Epithelial cell of esophagus (primary cell): ENCODE data around the gene TBC1D20.

Experiments
- DNase-seq: peaks from one replicate; pipeline ENCODE4 v3.0.0; 2010; ENCODE audit warnings: low read depth
- H3K4me3 ChIP-seq: 2 replicates; pipeline ENCODE4 v1.5.1; 2011; ENCODE audit warnings: mild to moderate bottlenecking, low read length, control low read depth
- TF ChIP-seq, protein P1 (sequence below): IDR thresholded peaks from 2 replicates; pipeline ENCODE4 v1.5.1; 2011; ENCODE audit warnings: low read depth, mild to moderate bottlenecking, low read length, control low read depth, inconsistent platforms; ENCODE audit not compliant: insufficient read depth; ENCODE audit errors: missing control alignments

Gene TBC1D20

DNA sequence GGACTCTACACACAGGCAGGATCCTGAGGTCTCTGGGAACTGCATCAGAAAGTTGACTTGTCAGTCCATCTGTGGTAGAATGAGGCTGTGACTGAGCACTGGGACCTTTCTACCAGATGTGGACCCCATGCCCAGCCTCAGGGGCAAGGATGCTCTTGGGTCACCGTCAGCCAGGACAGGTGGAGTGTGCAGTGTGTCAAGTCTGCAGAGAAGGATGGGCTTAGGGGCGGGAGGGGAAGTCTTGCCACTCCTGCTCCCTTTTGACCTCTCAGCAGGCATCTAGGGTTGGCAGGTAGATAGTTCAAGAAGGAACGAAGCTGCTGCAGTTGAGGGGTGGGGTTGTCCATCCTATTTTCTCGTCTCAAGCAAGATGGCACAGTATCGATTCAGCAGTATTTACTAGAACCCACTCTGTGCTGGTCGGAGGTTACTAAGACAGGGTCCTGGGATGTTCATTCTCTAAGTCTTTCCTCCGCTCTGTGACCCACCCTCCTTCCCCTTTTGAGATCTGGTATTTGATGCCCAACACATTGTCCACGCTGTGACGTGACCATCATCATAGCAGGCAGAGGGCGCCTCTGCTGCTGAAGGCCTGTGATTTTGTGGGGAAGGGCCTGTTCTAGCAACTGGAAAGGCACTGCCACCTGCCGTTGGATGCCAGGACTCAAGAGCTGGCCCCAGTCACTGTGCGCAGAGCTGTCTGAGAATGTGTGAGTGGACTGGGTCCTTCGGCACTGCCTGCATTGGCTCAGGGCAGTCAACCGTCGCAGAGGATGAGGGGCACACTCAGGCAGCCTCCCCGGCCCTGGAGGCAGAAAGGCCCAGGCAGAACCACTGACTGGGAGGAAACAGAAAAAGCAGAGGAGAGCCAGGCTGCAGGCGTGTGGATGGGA is 31.1 kb downstream of the TBC1D20 start:
- TF ChIP-seq, protein P1, sequence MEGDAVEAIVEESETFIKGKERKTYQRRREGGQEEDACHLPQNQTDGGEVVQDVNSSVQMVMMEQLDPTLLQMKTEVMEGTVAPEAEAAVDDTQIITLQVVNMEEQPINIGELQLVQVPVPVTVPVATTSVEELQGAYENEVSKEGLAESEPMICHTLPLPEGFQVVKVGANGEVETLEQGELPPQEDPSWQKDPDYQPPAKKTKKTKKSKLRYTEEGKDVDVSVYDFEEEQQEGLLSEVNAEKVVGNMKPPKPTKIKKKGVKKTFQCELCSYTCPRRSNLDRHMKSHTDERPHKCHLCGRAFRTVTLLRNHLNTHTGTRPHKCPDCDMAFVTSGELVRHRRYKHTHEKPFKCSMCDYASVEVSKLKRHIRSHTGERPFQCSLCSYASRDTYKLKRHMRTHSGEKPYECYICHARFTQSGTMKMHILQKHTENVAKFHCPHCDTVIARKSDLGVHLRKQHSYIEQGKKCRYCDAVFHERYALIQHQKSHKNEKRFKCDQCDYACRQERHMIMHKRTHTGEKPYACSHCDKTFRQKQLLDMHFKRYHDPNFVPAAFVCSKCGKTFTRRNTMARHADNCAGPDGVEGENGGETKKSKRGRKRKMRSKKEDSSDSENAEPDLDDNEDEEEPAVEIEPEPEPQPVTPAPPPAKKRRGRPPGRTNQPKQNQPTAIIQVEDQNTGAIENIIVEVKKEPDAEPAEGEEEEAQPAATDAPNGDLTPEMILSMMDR: peak; percentile 79
- peak; percentile 81 for DNase-seq
- no peak overlapping the region for H3K4me3 ChIP-seq

DNA sequence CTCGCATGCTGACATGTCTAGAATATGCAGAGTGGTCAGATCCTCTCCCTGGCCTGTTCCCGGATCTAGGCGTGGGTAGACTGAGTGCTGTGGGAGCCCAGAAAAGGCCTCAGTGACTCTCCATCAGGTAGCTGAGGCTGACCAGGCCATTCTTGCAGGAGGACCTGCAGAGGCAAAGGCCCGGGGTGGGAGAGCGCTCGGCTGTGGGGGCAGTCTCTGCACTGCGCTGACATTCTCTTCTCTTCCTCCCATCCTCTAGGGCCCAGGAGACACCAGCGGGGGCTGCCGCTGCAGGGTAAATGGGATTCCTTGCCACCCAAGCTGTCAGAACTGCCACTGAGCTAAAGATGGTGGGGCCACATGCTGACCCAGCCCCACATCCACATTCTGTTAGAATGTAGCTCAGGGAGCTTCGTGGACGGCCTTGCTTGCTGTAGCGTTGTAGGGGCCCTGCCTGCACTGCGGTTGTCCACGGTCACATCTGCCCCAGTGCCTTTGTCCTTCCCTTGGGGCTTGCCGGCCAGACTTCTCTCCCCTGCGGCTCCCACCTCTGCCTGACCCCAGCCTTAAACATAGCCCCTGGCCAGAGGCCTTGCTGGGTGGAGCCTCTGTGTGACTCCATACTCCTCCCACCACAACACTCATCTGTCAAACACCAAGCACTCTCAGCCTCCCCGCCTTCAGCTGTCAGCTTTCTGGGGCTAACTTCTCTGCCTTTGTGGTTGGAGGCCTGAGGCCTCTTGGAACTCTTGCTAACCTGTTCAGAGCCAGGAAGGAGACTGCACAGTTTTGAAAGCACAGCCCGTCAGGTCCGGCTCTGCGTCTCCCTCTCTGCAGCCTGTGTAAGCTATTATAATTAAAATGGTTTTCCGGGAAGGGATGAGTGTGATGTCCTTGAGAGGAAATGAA is 32.0 kb downstream of the TBC1D20 start:
- no peak overlapping the region for H3K4me3 ChIP-seq
- no peak for DNase-seq
- TF ChIP-seq, protein P1: no peak

DNA sequence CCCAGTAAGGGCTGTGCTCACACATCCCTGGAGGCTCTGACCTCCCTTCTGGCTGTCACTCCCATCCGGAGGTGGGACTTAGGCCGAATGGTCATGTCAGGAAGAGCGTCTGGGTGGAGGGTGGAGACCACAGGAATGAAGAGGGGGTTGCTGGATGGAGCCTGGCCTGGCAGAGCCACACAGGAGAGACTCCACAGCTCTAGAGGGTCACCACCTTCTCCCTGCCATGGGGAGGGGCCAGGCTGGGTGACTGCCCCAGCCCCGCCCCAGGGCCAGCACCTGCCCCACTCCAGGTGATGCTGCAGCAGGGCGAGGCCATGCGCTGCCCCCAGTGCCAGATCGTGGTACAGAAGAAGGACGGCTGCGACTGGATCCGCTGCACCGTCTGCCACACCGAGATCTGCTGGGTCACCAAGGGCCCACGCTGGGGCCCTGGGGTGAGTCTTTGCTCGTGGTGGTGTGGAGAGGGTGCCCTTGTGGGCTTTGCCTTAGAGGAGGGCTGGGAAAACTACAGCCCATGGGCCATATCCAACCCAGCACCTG is 33.6 kb downstream of the TBC1D20 start:
- H3K4me3 ChIP-seq: no peak overlapping the region
- TF ChIP-seq, protein P1: no peak
- no peak for DNase-seq

DNA sequence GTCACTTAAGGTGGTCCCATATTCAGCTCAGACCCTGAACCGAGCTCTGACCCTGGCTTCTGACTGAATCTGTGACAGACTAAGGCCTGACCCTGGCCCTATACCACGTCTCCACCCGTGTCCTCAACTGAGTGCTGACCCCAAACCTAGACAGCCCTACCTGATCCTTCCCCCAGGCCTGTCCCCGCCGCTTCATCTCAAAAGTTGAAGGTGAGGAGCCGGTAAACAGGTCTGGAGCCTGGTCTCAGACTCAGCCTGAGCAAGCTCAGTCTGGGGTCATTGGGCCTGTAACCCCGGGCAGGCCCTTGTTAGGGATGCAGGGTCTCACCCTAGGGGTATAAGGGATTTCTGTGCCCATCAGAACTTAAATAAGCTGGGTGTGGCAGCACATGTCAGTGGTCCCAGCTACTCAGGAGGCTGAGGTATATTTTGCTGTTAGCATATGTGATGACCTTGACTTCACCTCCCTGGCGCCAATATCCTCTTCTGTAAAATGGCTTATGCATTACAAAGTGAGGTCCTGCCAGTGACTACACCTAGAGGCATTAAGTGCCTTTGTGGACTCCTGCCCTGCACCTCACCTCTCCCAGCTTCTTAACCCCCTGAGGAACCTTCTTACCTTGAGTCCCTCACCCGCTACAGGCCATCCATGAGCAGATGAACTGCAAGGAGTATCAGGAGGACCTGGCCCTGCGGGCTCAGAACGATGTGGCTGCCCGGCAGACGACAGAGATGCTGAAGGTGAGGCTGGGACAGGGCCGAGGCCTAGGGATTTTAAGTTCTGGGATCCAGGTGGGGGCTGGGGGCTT is 34.3 kb downstream of the TBC1D20 start:
- DNase-seq: no peak
- TF ChIP-seq, protein P1: no peak
- H3K4me3 ChIP-seq: no peak overlapping the region

DNA sequence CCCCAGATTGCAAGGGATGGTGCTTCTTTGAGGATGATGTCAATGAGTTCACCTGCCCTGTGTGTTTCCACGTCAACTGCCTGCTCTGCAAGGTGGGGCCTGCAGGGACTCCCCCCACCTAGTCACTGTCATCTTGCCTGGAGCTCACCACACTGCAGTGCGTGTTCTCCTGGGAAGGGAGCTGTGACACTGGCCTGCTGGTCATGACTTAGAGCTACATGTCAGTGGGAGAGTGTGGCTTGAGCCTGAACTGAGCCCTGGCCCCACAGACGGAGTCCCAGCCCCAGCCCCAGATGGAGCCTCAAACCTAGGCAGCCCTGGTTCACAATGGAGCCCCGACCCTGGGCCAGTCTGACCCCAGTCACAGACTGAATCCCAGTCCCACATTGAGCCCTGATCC is 34.9 kb downstream of the TBC1D20 start:
- no peak overlapping the region for H3K4me3 ChIP-seq
- DNase-seq: no peak
- TF ChIP-seq, protein P1: no peak

DNA sequence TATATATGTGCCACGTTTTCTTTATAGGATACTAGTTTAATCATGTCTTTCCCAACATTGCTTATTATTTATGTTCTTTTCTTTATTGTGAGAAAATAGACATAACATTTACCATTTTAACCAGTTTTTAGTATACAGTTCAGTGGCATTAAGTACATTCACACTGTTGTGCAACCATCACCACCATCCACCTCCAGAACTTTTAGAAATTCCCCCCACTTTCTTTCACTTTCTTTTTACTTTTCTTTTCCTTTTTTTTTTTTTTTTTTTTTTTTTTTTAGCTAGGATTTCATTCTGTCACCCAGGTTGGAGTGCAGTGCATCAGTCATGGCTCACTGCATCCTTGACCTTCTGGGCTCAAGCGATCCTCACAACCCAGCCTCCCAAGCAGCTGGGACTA is 35.8 kb downstream of the TBC1D20 start:
- H3K4me3 ChIP-seq: no peak overlapping the region

More for the DNA sequence above, 35.8 kb downstream of the TBC1D20 start:
- no peak for DNase-seq
- TF ChIP-seq, protein P1: no peak
